ENCODE data around the gene MFSD6. TPM values are rescaled to one million over a fixed set of nuclear protein-coding genes. Genes with fewer than 3 reads are reported as not detected.

MFSD6 gene
- total RNA-seq, 4 donors from 2014 or later: 132 to 189 (median 182) TPM

GRCh38 chr2:190405070-190405469, 3.1 kb upstream of the MFSD6 start:
- no peak for TF ChIP-seq CTCF (IDR thresholded peaks at IDR 0.05)
- TF ChIP-seq POLR2A (IDR thresholded peaks at IDR 0.05): no peak
- WGBS, 2 donors: 94 to 95% methylated on average over 3 of the region's 3 CpGs
- no peak for DNase-seq
- no peak overlapping the region for H3K27ac ChIP-seq
- H3K36me3 ChIP-seq: no peaks in the 10 kb centered on the region
- intact Hi-C loops (cut with DNase I): no loop called here
- H3K27me3 ChIP-seq: no peaks in the 10 kb centered on the region
- no peaks in the 10 kb centered on the region for H3K9me3 ChIP-seq
- peaks cover 10 to 14% of the 10 kb centered on the region in 2 donors for H3K4me1 ChIP-seq
- no peak overlapping the region for H3K4me3 ChIP-seq (replicated peaks in 1 of 3)

DNA sequence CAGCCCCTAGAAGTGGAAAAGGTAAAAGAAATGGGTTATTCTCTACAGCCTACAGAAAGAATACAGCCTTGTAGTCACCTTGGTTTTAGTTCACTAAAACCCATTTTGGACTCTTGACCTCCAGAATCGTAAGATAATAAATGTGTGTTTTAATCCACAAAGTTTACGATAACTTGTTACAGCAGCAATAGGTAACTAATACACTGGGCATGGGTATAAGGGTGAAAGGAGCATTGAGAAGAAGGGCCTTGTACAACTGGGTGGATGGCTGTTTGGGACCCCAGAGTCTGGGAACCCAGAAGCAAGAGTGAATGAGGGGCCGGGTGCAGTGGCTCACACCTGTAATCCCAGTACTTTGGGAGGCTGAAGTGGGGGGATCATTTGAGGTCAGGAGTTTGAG, 2.2 kb upstream of the MFSD6 start:
- 99 to 100% methylated on average over 3 of the region's 3 CpGs for WGBS, 2 donors
- Histone ChIP-seq H3K36me3 (no peaks in the 10 kb centered on the region), H3K27me3 (no peaks in the 10 kb centered on the region), H3K9me3 (no peaks in the 10 kb centered on the region), H3K4me1 (peaks cover 17 to 21% of the 10 kb centered on the region in 2 donors), H3K27ac (no peak overlapping the region), H3K4me3 (replicated peaks in 1 of 3) (no peak overlapping the region)
- DNase-seq: no peak
- no peak for TF ChIP-seq CTCF (IDR thresholded peaks at IDR 0.05)
- TF ChIP-seq POLR2A (IDR thresholded peaks at IDR 0.05): no peak
- intact Hi-C loops (cut with DNase I): no loop called here

GRCh38 chr2:190406805-190407204, 1.4 kb upstream of the MFSD6 start:
- no peak for DNase-seq
- Histone ChIP-seq H3K36me3 (no peaks in the 10 kb centered on the region), H3K9me3 (no peaks in the 10 kb centered on the region), H3K27me3 (no peaks in the 10 kb centered on the region), H3K27ac (peak overlapping the region in 2 of 3 donors; percentile 85 to 95), H3K4me3 (replicated peaks in 1 of 3) (no peak overlapping the region), H3K4me1 (peaks cover 25% of the 10 kb centered on the region in 2 donors)
- WGBS, 2 donors: 82 to 83% methylated on average over 4 of the region's 4 CpGs
- intact Hi-C loops (cut with DNase I): no loop called here
- TF ChIP-seq POLR2A (IDR thresholded peaks at IDR 0.05) (peak in 1 of 2 donors; percentile 21), CTCF (IDR thresholded peaks at IDR 0.05) (no peak)

GRCh38 chr2:190407246-190407661, 901 bp upstream of the MFSD6 start:
- intact Hi-C loops (cut with DNase I): no loop called here
- Histone ChIP-seq H3K27ac (peak overlapping the region; percentile 85 to 95 (median 90)), H3K4me3 (replicated peaks in 1 of 3) (peak overlapping the region; percentile 60 to 89 (median 70)), H3K36me3 (no peaks in the 10 kb centered on the region), H3K9me3 (no peaks in the 10 kb centered on the region), H3K4me1 (peaks cover 25 to 27% of the 10 kb centered on the region in 2 donors), H3K27me3 (no peaks in the 10 kb centered on the region)
- 42 to 44% methylated on average over 11 of the region's 11 CpGs for WGBS, 2 donors
- TF ChIP-seq POLR2A (IDR thresholded peaks at IDR 0.05): no peak
- no peak for TF ChIP-seq CTCF (IDR thresholded peaks at IDR 0.05)
- no peak for DNase-seq

- Histone ChIP-seq H3K4me3 (replicated peaks in 1 of 3) (peak overlapping the region; percentile 28 to 89 (median 70)), H3K36me3 (no peaks in the 10 kb centered on the region), H3K27ac (peak overlapping the region; percentile 85 to 95 (median 90)), H3K4me1 (peaks cover 29 to 40% of the 10 kb centered on the region in 2 donors), H3K9me3 (no peaks in the 10 kb centered on the region), H3K27me3 (no peaks in the 10 kb centered on the region)
- peak; percentile 64 to 70 for DNase-seq
- TF ChIP-seq POLR2A (IDR thresholded peaks at IDR 0.05) (peak in 1 of 2 donors; percentile 43), CTCF (IDR thresholded peaks at IDR 0.05) (no peak)
- intact Hi-C loops (cut with DNase I): no loop called here
- 2 to 4% methylated on average over 12 to 16 of the region's 54 CpGs for WGBS, 2 donors
Measured at GRCh38 chr2:190408538-190409271, 550 bp downstream of the MFSD6 start.

All from thyroid gland (tissue), 4 donors.